ENCODE data around the gene EMC9.

DNA sequence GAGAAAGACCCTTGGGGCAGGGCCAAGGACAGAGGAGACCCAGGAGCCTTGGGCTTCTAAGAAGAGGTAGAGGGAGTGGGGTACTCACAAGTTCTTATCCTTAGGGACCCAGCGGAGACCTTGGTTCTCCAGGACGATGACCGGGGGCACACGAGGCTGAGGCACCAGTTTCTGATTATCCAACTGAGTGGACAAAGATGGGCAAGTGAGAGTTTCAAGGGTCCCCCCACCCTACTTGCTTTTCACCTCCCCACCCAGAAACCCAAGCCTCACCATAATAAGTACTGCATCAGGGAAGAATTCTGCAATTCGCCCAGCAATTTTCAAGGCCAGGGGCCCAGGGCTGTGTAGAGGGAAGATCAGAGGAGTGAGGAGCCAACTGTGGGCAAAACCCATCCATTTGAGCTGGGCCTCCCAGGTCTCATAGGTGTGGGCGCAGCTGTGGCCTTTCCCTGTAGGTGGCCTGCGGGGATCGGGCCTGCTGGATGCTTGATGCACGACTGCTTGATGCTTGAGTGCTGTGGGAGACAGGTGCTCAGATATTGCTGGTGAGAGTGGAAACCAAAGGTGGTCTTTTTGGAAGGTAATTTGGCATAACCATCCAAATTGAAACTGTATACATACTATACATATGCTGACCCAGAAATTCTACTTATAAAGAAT, 2.0 kb downstream of the EMC9 start:
- TF ChIP-seq SIN3A (IDR thresholded peaks at IDR 0.05; ENCODE audit: borderline replicate concordance, insufficient read depth, low read length) (no peak), POLR2AphosphoS5 (IDR thresholded peaks at IDR 0.05; ENCODE audit: low read depth, low read length) (no peak), TAF1 (IDR thresholded peaks at IDR 0.05; ENCODE audit: borderline replicate concordance, insufficient read depth, low read length) (no peak), FOXP2 (optimal IDR thresholded peaks at IDR 0.05; ENCODE audit: borderline replicate concordance, extremely low read depth, extremely low read length, insufficient read depth) (no peak)
- TF ChIP-seq, protein P1, sequence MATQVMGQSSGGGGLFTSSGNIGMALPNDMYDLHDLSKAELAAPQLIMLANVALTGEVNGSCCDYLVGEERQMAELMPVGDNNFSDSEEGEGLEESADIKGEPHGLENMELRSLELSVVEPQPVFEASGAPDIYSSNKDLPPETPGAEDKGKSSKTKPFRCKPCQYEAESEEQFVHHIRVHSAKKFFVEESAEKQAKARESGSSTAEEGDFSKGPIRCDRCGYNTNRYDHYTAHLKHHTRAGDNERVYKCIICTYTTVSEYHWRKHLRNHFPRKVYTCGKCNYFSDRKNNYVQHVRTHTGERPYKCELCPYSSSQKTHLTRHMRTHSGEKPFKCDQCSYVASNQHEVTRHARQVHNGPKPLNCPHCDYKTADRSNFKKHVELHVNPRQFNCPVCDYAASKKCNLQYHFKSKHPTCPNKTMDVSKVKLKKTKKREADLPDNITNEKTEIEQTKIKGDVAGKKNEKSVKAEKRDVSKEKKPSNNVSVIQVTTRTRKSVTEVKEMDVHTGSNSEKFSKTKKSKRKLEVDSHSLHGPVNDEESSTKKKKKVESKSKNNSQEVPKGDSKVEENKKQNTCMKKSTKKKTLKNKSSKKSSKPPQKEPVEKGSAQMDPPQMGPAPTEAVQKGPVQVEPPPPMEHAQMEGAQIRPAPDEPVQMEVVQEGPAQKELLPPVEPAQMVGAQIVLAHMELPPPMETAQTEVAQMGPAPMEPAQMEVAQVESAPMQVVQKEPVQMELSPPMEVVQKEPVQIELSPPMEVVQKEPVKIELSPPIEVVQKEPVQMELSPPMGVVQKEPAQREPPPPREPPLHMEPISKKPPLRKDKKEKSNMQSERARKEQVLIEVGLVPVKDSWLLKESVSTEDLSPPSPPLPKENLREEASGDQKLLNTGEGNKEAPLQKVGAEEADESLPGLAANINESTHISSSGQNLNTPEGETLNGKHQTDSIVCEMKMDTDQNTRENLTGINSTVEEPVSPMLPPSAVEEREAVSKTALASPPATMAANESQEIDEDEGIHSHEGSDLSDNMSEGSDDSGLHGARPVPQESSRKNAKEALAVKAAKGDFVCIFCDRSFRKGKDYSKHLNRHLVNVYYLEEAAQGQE (IDR thresholded peaks at IDR 0.05; ENCODE audit: insufficient read depth in 1 of 2, low read depth in 2 of 2, low read length in 2 of 2) = no peak

Data from PFSK-1 (cell line).